Inflammatory macrophage treated with lipopolysaccharide for 1 hour (primary cell): Measurements from ENCODE around the gene STAP1.

Experiments
- DNase-seq, 2 donors: peaks; one replicate each; pipeline ENCODE4 v3.0.0-alpha.2; 2020 to 2022

The STAP1 gene

DNA sequence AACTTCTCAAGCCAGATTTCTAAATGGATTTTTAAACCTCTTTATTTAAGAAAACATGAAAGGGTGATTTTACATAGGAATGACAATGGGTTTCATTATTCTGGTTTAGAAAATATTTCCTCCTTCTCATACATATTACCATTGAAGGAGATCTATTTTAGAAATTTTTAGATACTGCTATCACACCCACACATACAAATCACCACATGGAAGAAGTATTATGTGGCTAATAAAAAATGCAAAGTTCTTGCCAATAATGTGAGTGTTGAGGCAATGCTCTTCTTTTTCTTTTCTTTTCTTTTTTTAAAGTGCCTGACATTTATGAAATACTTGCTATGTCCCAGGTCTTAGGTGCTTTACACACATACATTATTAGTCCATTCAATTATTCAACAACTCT, 6.8 kb downstream of the STAP1 start:
- no peak for DNase-seq

DNA sequence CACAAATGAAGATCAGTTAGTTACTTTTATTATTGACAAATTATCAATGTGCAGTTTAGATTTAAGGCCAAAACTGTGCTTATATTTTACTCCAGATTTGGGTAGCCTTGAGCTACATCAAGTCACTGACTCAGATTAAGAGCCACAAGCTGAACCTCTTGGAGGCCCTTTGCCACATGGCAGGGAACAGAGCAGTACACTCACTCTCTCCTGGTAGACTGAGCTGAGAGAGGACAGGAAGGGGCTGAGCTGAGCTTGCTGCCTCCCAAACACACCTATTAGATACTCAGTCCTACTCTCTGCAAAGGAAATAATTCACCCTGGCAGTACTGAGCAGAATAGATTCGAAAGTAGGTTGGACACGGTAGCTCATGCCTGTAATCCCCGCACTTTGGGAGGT, 7.8 kb downstream of the STAP1 start:
- DNase-seq, result no peak

DNA sequence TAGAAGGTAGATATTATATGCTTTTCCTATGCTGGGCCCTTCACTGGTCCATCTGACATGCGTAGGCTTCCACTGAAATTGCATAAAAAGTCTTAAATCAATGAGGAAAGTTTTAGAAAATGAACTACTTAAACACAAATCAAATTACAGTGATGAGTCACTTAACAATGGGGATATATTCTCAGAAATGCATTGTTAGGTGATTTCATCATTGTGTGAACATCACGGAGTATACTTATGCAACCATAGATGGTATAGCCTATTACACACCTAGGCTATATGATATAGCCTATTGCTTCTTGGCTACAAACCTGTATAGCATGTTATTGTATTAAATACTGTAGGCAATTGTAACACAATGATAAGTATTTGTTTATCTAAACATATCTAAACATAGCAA, 10.3 kb downstream of the STAP1 start:
- no peak for DNase-seq

DNA sequence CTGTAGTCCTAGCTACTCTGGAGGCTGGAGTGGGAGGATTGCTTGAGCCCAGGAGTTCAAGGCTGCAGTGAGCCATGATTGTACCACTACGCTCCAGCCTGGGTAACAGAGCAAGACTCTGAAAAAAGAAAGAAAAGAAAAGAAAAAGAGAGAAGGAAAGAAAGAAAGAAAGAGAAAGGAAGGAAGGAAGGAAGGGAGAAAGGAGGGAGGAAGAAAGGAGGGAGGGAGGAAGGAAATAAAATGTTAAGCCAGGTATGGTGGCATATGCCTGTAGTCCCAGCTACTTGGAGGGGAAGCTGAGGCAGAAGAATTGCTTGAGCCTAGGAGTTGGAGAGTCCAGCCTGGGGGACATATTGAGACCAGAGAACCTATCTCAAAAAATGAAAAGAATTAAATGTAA, 12.0 kb downstream of the STAP1 start:
- DNase-seq, result no peak

DNA sequence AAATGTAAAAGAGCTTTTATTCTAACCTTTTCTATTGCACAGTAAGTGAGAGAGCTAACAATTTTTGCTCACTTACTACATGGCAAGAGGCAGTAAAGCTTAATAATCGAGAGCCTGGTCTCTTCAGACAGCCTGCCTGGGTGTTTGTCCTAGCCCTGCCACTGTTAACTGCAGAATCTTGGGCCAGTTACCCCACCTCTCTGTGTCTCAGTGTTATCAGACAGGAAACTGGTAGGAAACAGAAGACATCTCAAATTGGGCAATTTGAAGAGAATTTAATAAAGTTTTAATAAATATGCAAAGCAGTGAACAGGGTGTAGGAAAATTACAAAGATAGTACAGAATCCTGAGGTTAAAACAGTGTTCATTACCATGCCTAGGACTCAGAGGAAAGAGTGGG, 13.4 kb downstream of the STAP1 start:
- DNase-seq, result no peak

DNA sequence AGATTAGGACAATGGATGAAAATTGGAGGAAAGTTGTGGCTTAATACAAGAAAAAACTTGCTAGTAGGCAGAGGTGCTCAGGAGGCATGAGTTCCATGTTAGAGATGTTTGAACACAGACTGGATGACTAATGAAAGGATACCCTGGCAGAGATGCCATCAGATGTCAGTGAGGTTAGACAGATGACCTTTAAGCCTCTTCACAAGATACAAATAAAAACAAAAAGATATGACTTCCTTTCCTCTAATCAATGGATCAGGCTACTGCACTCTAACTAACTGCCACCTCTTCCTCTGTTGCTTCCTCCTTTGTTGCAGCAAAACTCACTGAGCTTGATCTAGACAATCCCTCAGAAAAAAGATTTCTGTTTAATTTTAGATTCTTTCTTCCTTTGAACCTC, 14.7 kb downstream of the STAP1 start:
- no peak for DNase-seq

DNA sequence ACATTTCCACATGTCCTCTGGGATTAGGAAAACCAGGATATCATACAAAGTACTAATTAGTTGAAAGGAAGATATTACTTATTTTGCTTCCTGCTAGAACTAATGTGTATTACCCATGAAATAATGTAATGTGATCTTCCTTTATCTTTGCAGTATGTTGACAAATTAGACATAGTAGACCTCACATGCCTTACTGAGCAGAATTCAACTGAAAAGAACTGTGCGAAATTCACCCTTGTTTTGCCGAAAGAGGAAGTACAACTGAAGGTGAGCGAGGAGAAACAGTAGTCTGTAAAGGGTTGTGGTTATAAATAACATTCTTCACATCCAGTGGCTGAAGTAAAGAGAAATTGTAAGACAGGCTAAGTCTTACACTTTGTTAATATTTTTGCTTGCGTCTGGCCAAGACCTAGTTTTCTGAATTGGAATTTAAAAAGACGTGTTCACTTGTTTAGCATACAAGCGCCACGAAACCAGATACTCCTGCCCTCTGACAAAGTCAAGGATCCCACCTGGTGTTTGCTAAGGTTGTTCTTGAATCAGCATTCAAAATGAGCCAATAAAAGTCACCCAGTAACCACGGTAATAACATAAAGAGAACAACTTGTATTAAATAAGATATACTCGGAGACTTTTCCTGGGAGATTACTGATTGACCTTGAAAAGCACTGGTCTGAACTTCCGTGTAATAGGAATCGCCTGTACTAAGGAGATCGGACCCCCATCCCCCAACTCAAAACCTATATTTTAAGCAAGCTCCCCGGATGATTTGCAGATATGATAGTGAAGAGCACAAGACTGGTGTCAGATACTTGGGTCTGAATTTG, 16.9 kb downstream of the STAP1 start:
- DNase-seq, result no peak

DNA sequence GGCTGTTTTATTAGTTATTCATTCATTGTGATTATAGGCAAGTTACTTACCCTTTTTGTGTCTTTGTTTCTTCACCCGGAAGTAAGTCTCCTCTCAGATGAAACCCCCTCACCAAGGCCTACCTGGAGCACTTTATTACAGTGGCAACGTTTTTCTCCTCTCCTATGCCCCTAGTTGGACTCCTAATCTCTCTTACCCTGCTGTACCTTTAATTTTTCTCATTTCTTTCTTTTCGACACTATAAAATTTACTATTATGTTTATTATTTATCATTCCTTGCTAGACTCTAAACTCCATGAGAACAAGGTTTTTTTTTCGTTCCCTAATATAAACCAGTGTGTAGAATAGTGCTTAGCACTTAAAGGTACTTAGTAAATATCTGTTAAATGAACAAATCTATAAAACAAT, 17.5 kb downstream of the STAP1 start:
- DNase-seq, result no peak

DNA sequence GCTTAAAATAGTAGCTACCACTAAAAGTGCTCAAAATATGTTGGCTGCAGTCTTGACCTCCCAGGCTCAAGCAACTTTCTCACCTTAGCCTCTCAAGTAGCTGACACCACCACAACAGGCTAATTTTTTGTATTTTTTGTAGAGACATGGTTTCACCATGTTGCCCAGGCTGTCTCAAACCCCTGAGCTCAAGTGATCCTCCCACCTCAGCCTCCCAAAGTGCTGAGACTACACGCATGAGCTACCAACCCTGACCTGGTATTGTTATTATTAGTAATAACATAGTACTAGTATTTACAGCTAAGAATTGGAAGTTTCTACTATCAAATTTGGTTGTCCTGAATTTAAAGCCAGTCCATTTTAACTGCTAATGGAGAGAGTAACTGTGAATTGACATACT, 18.0 kb downstream of the STAP1 start:
- DNase-seq, result no peak

DNA sequence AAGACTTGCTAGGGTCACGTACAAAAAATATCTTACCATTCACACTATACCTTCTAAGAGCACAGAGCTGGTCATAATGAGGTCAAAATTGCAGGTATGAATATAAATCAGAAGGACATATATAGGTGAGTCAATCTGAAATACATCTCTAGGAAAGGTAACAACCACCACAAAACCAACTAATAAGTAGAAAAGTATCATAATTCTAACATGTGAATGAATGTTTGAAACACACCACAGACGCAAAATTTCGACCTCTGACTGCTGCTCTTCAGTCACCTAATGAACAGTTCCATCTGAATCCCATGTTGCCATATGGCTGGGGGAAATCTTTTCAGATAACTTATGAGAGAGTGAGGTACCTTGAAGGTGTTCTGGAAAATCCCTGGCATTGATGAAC, 22.1 kb downstream of the STAP1 start:
- no peak for DNase-seq

DNA sequence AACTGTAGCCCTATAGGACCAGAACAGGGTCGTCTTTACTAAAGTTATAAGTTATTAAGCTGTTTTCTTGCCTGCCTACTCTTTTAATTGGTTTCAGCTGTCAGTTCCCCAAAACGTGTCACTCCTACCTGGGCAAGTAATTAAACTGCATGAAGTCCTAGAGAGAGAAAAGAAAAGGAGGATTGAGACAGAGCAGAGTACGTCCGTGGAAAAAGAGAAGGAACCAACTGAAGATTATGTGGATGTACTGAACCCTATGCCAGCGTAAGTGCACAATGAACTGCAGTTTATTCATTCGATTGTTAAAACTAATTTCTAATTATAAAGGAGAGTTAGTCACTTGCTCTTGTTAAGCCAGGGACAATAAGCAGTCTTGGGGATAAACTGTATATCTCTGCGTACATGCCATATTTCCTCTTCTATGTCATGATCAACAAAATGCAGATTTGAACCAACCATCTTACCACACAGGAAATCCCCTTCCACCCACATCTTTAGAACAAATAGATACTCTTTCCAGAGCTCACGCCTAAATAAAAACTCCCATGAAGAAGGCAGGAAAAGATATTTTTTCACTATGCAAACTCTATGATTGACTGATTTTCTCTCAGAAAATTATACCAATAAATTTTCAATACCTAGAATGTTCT, 22.8 kb downstream of the STAP1 start:
- DNase-seq, result peak; percentile 67 to 70

DNA sequence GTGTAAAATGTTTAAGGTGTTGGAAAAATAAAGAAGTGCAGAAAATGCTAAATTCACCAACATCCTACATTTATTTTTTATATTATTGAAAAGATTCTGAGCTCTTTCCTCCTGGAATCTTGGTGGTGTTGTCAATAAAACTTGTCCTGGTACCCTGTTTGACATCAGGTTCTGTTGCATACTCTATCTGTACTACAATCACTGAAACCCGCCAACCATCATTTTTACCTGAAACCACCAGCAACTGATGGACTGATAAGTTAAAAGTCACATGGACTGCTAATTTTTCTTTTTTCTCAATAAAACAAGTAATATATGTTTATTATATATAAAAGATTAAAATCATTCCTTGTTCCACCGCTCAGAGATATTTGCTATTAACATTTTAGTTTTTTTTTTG, 23.4 kb downstream of the STAP1 start:
- no peak for DNase-seq

DNA sequence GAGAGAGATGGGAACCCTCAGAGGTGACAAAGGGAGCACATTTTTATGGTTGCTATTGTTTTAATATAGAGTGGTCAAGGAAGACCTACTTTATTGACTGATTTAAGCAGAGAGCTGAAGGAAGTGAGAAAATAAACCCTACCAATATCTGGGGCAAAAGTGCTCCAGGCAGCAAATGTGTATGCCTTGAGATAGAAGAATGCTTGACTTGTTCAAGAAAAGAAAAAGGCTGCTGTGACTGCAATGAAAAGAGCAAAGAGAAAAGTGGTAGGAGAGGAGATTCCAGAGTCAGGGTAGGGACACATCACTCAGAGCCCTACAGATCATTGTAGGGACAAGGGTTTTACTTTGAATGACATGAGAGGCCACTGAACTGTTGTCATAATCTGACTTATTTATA, 26.0 kb downstream of the STAP1 start:
- DNase-seq, result no peak

DNA sequence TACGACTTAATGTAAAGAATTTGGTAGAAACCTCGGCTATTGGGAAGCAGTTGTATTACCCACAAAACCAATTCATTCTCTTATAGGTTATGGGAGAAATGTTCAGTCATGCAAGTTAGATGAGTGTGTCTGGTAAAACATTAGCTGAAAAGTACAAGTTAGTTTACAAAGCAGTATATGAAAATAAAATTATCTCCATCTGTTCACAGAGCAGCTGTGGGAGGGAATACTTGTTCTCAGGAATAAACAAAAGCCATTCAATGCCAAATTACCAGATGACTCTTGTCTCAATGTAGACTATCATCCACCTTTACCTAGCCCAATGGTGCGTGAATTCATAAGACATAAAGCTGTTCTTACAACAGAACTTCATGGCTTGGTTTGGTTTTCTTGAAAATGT, 28.6 kb downstream of the STAP1 start:
- no peak for DNase-seq

DNA sequence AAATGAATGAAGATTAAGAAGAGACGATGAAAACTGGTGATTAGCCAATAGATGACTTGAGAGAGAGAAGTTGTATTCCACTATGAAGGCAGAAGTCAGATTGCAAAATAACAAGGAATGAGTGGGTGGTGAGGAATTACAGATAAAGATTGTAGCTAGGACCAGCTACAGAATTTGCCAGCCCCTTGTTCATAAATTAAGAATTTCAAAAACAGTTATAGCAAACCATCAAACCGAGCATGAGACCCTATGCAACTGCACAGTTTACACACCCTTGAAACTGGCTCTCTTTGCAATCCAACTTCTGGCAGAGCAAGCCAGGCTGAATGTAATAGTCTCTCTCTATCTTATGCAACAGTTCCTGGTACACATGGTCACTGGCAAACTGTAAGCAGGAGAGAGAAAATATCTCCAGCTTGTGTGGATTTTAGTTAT, 35.2 kb downstream of the STAP1 start:
- peak; percentile 63 to 80 for DNase-seq

DNA sequence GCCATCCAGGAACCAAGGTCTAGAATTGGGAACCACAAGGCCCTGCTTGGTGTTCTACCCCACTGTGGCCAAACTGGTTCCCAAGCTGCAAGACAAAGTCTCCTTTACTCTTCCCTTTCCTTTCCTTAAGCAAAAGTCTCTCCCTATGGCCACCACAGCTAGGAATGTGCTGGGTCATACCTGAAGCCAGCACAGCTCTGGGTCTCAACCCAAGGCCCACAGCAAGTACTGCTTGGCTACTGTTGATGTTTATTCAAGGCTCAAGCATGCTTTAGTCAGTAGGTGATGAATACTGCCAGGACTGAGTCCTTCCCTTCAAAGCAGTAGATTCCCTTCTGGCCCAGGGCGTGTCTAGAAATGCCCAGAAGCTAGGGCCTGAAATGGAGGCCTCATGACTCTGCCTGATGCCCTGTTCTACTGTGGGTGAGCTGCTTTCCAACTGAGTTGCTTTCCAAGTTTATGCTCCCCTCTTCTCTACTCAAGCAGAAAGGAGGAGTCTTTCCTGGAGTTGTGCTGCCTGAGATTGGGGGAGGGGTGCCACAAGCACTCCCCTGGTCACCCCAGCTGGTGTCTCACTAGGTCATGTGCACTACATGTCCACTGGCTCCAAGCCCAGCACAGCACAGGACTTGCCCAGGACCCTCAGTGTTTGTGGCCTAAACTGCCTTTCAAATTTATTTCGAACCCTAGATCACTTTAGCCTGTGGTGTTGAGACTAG, 44.9 kb downstream of the STAP1 start:
- no peak for DNase-seq

DNA sequence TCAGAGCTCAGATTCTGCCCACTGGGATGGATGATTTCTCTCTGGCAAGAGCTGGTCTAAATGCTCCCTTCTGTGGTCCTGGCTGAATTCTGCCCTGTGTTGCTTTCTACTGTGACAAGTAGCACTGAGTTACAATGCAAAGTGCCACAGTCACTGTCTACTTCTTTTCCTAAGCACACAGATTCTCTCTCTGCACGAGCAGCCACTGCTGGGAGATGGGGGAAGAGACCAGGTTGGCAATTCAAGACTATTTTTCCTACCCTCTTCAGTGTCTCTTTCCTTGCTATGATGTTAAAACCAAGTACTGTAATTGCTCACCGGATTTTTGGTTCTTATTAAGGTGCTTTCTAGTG, 45.5 kb downstream of the STAP1 start:
- DNase-seq, result no peak

DNA sequence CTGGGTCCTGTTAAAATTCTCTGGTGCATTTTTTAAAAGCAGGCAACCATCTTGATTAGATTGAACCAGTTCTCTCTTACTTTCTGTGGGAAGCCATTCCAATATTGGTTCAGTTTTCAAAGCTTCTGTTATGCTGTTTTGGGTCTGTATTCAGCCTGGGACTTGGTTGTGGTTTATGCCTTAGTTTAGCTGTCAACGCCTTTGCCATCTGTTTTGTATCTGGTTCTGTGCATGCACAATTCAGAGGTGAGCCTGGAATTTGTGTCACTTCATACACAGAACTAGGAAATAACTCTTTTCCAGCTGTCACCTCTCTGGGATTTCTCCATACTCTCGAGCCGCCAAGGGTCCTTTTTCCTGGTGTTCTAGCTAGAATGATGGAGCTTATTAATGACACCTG, 46.2 kb downstream of the STAP1 start:
- DNase-seq, result no peak

DNA sequence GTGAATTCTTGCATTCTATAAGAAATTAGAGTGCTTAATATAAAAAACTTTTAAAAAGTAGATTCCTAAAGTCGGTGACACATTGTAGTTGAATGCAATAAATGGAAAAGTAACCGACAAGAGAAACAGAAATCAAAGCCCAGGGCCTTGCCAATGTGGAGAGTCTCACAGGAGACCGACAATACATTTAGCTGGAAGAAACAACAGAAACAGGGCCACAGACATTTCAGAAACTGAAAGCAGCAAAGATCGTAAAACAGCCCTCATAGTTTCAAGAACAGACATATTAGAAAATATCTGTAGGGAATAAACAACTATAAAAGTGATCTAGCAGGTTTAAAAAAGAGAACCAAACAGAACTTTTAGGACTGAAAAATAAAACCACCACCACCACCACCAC, 49.5 kb downstream of the STAP1 start:
- DNase-seq, result no peak

DNA sequence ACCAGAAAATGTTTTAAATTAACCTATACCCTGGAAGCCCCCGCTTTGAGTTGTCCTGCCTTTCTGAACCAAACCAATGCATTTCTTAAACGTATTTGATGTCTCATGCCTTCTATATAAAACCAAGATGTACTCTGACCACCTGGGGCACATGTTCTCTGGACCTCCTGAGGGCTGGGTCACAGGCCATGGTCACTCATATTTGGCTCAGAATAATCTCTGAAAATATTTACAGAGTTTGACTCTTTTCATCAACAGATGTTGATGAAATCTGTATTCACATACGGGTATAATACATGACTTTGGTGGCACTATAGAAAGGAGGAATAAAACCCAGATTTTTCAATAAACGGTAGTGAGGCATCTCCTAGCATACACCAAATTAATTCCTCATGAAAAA, 55.7 kb downstream of the STAP1 start:
- no peak for DNase-seq

DNA sequence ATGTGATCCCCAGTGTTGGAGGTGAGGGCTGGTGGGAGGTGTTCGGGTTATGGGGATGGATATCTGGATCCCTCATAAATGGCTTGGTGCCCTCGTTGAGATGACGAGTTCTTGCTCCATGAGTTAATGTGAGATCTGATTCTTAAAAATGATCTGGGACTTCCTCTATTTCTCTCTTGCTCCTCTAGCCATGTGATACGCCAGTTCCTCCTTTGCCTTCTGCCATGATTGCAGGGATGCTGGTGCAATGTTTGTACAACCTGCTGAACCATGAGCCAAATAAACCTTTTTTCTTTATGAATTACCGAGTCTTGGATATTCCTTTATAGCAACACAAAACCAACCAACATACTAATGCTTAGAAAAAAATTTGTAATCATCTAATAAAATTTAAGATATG, 56.6 kb downstream of the STAP1 start:
- DNase-seq, result peak in 1 of 2 donors; percentile 8

DNA sequence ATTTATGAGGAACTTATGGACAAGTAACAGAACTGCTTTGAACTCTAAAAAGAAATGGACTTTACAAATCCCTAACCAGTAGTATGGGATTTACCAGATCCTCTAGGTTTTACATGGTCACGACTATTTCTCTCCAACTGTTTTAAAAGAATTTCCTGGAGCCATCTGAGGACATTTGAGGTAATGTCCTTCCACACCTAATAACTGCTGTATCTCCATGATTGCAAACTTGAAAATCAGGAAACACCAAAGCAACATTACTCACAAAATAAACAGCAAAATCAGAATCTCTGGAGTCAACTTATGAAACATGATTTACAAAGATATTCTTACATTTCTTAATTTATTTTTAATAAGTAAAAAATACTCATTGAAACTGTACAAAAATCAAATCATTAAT, 58.0 kb downstream of the STAP1 start:
- no peak for DNase-seq

DNA sequence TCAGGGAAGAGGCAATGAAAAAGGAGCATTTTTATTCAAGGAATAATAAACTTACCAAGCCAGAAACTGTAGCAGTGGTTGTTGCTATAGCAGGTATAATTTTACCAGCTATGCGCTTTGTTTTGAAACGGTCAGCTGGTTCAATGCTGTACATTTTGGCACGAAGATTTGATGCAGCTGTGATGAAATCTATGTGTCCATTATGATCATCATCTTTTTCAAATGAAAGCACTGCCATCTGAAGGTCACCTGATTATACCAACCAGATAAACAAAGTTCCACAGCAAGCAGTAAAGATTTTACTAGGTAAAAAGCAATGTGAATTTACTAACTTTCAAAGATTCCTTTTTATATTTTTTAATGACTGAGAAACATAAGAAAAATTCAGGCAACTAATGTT, 66.4 kb downstream of the STAP1 start:
- no peak for DNase-seq

DNA sequence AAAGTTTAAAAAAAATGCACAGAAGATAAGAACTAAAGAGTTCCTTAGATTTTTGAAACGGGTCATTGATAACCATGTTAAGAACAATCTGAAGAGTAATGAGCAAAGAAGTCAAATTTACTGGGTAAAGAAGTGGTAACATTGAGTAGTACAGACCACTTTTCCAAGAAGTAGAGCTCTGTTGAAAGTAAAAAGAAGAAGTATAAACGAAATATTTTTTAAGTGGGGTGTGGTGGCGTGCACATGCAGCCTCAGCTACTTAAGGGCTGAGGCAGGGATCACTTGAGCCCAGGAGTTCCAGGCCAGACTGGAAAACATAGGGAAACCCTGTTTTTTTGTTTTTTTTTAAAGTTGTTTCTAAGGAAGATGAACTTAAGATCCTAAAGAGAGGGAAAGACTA, 74.0 kb downstream of the STAP1 start:
- peak; percentile 10 to 38 for DNase-seq
